Measurements from ENCODE around the gene MZB1. TPM values are rescaled to one million over a fixed set of nuclear protein-coding genes. Genes with fewer than 3 reads are reported as not detected.
"Not testable (repeated sequence)": the region's sequence is repeated elsewhere in the genome, so short reads cannot be mapped to it uniquely, and the experiment has no call there.

Gene MZB1
- polyA plus RNA-seq, 1 donor, result 0.52 TPM

- no peak for DNase-seq (ENCODE audit: low read depth)
These were observed 3.2 kb upstream of the MZB1 start for GRCh38 chr5:139392678-139393496.

GRCh38 chr5:139392324-139392677 lies 2.6 kb upstream of the MZB1 start:
- DNase-seq (ENCODE audit: low read depth), result no peak

GRCh38 chr5:139391570-139392323 lies 2.0 kb upstream of the MZB1 start:
- DNase-seq (ENCODE audit: low read depth), result no peak

DNA sequence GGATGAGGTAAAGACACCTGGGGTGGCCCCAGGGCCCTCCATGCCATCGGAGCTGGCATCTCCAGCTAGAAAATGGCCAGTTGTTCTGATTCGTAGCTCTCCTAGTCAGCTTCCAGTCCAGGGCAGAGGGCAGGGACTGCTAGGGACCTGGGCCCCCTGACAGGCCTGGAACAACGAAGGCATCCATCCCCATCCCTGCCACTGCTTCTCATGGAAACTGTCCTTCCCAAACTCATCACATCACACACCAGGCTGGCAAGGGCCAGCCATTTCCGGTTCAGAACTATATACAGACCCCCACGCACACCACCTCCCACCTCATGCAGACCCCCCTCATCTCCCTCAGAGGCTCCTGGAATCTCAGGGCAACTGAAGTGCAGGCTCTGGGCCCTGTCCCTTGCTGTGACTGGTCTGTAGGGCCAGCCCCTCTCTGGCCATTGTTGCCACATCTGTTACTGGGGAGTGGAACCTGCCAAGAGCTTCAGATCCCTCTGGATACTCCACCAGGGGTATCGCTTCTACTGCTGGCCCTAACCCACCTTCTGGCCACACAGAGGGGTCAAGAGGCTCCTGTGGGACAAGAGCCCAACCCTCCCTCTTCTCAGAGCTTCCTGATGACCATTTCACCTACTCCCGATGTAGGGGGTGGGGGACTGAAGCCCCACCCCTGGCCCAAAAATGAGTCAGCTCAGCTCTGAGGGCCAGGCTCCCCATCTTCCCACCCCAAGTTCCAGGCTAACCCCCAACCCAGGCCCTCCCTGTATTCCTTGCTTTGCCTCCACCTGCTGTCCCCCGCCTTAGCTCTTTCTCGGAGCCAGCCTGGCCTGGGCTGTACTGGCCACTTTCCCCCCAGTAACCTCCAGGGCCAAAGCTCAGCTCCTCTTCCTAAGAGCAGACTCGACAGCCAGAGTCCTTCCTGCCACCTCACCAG lies 1.2 kb upstream of the MZB1 start:
- no peak for DNase-seq (ENCODE audit: low read depth)

DNA sequence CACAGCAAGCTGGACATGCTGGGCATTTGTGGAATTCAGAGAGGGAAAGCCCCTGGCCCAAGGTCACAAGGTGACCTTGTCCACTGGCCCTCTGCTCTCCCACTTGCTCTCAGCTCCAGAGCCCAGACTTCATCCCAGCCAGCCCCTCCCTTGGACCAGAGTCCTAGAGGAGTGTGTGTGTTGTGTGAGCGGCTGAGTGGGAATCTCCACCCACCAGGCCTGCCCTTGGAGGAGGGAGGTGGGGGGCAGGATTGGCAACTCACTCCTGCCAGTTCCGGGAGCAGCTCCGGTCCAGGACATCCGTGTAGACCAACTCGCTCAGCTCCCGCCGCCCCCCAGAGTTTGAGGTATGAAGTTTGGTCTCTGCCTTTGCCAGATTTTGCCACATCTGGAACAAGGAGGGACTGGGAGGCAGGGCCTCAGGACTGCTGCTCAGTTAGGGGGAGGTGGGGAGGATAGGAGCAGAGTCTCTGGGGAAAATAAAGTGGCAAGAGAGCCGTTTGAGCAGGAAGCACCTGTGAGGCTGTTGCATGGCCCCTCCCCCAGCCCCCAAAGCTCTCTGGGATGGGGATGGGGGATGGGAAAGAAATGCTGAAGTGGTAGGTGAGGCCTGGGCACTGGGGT lies 1.4 kb downstream of the MZB1 start:
- no peak for DNase-seq (ENCODE audit: low read depth)

GRCh38 chr5:139387611-139388197 lies 2.0 kb downstream of the MZB1 start:
- no peak for DNase-seq (ENCODE audit: low read depth)

- not testable (repeated sequence) for DNase-seq (ENCODE audit: low read depth)
These were observed 2.8 kb downstream of the MZB1 start for GRCh38 chr5:139386956-139387355.

- no peak for DNase-seq (ENCODE audit: low read depth)
These were observed 3.7 kb downstream of the MZB1 start for GRCh38 chr5:139386050-139386438.

DNA sequence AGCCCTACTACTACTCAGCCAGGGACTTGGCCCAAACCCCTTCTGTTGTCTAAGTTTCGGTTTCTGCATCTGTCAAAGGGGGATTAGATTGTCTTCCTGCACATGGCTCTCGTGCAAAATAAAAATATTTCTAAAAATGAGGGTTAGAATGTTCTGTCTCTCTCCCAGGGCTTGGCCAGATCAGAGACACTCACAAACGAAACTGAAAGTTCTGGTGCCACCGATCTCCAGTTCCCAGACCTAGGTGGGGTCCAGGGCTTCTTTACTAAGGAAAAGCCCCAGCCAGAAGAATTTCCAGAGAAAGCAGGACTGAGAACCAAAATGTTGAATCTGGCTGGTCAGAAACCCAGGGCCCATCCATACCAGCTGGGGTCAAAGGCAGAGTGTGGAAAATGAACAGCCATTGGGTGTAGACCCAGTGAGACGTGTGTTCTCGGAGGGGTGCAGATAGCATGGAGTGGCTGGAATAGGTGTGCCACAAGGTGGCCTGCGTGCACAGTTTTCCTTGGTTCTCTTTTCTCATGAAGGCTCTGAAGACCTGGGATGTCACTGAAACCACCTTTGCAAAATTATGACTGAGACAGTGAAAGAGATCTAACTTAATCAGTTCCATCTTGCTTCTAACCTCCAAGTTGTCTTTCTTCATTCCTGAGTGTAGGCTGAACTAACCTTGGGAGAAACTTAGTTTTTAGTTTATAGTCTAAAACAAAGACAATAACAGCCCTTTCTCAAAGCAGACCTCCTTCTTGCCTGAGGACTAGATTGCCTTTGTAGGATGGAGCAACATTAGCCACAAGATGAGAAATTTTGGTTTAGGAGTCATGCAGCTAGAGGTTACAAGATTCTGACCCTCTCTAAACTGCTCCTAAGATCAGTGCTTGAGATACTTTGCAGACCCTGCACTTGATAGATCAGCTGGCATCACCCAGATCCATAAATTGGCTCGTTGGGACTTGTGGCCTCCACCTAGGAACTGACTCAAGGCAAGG lies 4.4 kb downstream of the MZB1 start:
- DNase-seq (ENCODE audit: low read depth), result no peak

DNA sequence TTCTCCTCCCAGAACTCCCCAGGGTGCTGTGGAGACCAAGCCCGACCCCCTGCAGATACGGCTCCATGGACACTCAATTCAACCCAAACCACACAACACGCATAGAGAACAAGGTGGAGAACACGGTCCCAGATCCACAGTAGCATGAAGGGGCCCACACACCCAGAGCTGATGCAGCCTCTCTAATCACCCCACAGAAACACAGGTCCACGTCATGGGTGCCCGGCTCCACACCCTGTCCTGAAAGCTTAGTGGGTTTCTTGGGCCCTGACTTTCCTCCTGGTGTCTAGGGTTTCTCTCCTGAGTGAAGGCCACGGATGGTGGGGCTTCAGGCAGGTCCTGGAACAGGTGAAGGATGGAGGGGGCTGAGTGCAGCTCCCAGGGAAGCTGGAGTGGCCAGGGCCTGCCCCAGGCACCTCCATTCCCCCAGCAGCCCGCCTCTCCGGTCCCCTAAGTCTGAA lies 5.1 kb downstream of the MZB1 start:
- no peak for DNase-seq (ENCODE audit: low read depth)

GRCh38 chr5:139383993-139384590 lies 5.6 kb downstream of the MZB1 start:
- no peak for DNase-seq (ENCODE audit: low read depth)

GRCh38 chr5:139383275-139383992 lies 6.3 kb downstream of the MZB1 start, which contains the start of gene SLC23A1:
Gene SLC23A1, minus strand, starts transcription at chr5:139383297. Its CDS starts 44 bp downstream, at chr5:139383253.
- DNase-seq (ENCODE audit: low read depth), result no peak

DNA sequence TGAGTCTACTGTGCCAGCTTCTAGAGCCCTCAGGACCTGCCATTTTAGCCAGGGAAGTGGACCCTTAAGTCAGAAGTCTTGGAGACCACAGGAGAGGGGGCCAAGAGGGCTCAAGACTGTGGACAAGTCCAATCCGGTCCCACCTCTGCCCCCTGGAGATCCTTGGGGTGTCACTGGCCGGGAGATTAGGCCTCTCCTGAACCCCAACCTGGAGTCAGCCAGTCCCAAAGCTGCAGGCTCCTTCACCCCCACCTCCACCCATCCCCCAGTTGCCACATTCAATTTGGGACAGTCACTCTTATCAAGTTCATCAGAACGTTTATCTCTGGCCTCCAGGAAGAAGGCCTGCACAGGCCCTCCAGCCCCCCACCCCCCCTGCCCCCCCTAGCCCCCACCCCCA lies 6.9 kb downstream of the MZB1 start:
- no peak for DNase-seq (ENCODE audit: low read depth)

GRCh38 chr5:139381837-139382761 lies 7.6 kb downstream of the MZB1 start:
- DNase-seq (ENCODE audit: low read depth), result no peak

- DNase-seq (ENCODE audit: low read depth), result no peak
These were observed 9.9 kb downstream of the MZB1 start for GRCh38 chr5:139379626-139380449.

DNA sequence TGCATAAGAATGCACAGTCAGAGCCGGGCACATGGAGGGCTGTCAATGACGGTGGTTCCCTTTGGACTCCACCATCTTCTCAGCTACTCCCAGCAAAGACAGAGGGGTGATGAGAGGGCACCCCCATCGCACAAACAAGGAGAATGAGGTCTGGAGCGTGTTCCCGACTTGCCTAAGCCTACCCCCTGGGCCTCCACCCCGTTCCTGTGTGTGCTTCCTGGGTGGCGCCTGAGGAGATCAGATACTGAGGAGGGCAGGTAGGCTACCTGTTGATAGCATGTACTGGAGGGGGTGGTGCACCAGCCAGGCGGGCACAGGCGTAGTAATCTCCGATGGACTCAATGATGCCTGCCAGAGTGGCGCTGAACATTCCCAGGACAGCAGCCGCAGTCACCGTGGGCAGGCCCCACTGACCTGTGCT lies 10.8 kb downstream of the MZB1 start:
- no peak for DNase-seq (ENCODE audit: low read depth)

Data from forelimb muscle (tissue), 1 donor.